Activated CD4-positive, alpha-beta T cell treated with anti-CD3 and anti-CD28 coated beads, Interleukin-2, Interleukin-6, amounts not matched to agents 100 ng/mL and 50 ng/mL, durations not matched to agents 16 hours and 8 hours (primary cell): ENCODE data around the gene ADCYAP1R1.
"Not testable (repeated sequence)": the region's sequence is repeated elsewhere in the genome, so short reads cannot be mapped to it uniquely, and the experiment has no call there.

Source experiments
- DNase-seq: peaks from one replicate; pipeline ENCODE4 v3.0.0-alpha.2; 2020

ADCYAP1R1 gene

DNA sequence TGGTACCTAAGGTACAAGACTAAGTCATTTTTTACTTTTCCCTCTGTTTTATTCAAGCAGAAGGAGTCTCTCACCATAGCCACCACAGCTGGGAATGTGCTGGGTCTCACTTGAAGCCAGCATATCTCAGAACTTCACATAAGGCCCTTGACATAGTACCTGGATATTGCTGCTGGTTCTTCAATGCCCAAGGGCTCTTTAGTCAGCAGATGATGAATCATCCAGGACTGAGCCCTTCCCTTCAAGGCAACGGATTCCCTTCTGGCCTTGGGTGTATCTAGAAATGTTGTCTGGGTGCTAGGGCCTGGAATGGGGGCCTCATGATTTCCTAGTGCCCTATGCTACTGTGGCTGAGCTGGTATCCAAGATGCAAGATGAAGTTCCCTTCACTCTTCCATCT lies 93.9 kb downstream of the ADCYAP1R1 start:
- no peak for DNase-seq

DNA sequence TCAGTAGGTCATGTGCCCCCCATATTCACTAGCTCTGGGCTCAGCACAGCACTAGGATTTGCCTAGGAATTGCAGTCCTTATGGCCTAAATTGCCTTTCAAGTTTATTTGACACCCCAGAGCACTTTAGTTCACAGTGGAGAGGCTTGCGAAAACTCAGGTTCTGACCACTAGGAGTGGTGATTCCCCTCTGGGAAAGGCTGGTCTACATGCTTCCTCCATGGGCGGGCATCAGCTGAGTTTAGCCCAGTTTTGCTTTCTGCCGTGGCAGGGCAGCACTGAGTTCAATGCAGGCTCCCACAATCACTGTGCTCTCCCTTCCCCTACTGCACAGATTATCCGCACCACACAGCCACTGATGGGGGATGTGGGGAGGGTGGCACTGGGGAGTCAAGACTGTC lies 94.4 kb downstream of the ADCYAP1R1 start:
- DNase-seq = no peak

DNA sequence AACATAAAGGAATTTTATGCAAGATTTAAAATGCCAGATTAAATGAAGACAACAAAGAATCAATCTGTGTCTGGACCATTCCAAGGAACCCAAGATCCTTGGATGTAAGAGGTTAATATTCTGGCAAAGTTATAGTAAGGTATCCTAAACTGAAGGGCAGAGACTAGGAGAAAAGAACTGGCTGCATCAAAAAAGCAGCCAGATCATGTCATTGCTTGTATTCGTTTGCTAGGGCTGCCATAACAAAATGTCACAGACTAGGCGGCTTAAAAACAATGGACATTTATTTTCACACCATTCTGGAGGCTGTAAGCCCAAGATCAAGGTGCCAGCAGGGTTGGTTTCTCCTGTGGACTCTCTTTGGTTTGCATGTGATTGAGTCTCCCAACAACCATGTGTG lies 99.7 kb downstream of the ADCYAP1R1 start:
- no peak for DNase-seq

DNA sequence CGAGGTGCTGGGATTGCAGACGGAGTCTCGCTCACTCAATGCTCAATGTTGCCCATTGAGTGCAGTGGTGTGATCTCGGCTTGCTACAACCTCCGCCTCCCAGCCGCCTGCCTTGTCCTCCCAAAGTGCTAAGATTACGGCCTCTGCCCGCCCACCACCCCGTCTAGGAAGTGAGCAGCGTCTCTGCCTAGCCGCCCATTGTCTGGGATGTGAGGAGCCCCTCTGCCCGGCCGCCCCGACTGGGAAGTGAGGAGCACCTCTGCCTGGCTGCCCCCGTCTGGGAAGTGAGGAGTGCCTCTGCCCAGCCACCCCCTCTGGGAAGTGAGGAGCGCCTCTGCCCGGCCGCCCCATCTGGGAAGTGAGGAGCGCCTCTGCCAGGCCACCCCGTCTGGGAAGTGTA lies 101.2 kb downstream of the ADCYAP1R1 start:
- DNase-seq = not testable (repeated sequence)

DNA sequence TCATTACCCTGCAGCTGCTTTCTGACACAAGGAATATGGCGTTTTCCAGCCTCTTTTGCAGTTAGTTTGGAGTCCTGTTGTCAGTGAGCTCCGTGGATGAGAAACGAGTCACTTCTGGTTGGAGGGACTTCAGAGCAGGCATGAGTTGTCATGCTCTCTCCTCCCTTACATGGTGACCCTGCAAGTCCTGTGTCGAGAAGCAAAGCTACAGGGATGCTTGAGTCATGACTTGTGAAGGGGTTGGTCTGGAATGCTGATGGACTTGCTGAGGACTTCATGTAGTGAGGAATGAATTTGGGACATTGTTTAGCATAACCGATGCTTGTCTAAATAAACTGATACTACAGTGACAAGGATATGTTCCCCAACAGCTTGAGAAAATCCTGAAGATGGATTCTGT lies 108.8 kb downstream of the ADCYAP1R1 start:
- no peak for DNase-seq
